GM18951 (cell line): ENCODE measurements around the gene STPG3.
A peak's percentile ranks its signal among the peaks of the same experiment; 100 is the strongest.

Source experiments
- POLR2A ChIP-seq: IDR thresholded peaks from 4 replicates; pipeline ENCODE4 v1.6.1; 2011; ENCODE audit warnings: mild to moderate bottlenecking; ENCODE audit not compliant: insufficient read length, insufficient read depth; ENCODE audit errors: extremely low read depth
- in situ Hi-C: fragments of 300-500 bp; cut with MboI; formaldehyde crosslinking; loops from one replicate; pipeline ENCODE4 v1.12.0; 2022; ENCODE audit warnings: low sequenced_read_pairs, mixed read lengths, inconsistent platforms; ENCODE audit not compliant: unreplicated experiment

STPG3 gene

DNA sequence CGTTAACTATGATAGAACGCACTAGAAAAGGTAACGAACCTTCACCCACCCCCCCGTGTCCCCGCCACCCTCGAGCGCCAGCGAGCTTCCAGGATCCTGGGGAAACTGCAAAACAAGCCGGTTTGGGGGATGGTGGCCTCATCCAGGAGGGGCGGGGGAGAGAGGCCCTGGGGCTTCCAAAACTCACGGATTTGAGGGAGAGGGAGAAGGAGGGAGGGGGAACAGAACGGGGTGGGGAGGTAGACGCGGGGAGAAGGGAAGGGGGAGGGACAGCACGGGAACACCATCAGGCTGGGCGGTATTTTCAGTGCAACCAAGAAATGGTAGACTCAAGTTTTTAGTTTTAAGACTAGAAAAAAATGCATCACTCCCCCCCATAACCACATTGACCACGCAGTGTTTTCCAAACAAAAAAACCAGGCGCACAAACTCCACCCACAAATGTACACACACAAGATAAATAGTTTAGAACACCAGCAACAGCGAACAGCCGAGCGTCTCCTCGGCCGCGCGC, 49.5 kb downstream of the STPG3 start:
- TF ChIP-seq POLR2A = no peak
- in situ Hi-C loops = no loop called here

GRCh38 chr9:137301081-137301947, 50.2 kb downstream of the STPG3 start:
- no peak for TF ChIP-seq POLR2A
- in situ Hi-C loops = no loop called here

DNA sequence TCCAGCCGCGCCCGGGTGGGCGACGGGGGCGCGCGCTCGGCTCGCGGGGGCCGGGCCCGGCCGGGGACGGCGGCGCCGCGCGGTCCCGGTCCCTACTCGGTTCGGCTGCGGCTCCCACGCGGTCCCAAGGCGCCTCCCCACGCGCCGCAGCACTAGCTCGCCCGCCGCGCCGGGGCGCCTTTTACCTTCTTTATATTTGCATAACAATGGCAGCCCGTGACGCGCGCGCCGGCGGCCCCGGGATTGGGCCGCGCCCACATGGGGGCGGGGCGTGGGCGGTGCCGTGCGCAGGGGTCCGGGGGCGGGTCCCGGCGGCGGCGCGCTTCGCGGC, 51.0 kb downstream of the STPG3 start, which contains the start of gene NRARP:
NRARP (minus strand) TSS at position 154 of the 331 bp plus-strand sequence. CDS start 343 bp downstream, outside the sequence.
- peak; percentile 92 for TF ChIP-seq POLR2A
- in situ Hi-C loops = no loop called here

DNA sequence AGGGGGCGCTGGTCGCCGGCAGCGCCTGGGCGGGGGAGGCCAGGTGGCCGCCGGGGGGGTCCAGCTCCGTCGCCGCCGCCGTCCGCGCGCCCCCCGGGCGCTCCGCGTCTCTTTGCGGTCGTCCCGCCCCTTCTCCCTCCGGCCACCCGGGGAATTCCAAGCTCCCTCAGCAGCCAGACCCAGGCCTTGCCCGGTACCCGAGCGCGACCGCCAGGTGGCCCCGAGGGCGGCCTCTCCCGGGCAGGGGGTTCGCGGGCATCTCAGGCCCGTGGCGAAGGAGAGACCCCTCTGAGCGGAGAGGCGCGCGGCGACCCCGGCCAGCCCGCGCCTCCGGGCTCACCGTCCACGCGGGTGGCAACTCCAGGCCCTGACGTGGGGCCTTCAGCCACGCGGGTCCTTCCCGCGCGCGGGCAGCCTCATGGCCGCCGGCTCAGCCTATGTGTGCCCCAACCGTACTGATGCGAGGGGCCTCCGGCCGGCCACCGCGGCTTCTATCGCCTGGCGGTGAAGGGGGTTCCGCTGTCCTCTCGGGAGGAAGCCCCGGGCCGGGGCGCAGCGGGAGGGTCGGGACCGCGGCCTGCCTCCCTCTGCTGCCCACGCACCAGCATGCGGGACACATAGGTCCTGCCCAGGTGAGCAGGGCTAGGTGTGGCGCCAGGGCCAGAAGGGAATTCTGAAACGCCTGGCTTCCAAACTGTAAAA, 51.5 kb downstream of the STPG3 start:
- no peak for TF ChIP-seq POLR2A
- in situ Hi-C loops = no loop called here
